PFSK-1 (cell line): ENCODE results near the gene KCNMA1.

Experiments
- FOXP2 ChIP-seq: optimal IDR thresholded peaks from 2 replicates; pipeline ENCODE3; 2011; ENCODE audit warnings: borderline replicate concordance, control low read depth, inconsistent platforms; ENCODE audit not compliant: insufficient read depth; ENCODE audit errors: extremely low read length, extremely low read depth
- POLR2AphosphoS5 ChIP-seq: IDR thresholded peaks from 2 replicates; pipeline ENCODE4 v1.6.1; 2012; ENCODE audit warnings: low read depth, mild to moderate bottlenecking, control low read depth, low read length, moderate library complexity
- REST ChIP-seq, 2 experiments: IDR thresholded peaks; 2 replicates each; pipeline versions ENCODE4 v1.6.1 to v1.8.0; 2011 to 2012; ENCODE audit warnings: low read depth in 2 of 2, low read length in 2 of 2, control low read depth in 1 of 2, inconsistent platforms in 1 of 2, mild to moderate bottlenecking in 1 of 2, moderate library complexity in 1 of 2; ENCODE audit not compliant: insufficient read depth in 1 of 2
- SIN3A ChIP-seq: IDR thresholded peaks from 2 replicates; pipeline ENCODE4 v1.6.1; 2012; ENCODE audit warnings: mild to moderate bottlenecking, low read length, moderate library complexity, borderline replicate concordance; ENCODE audit not compliant: insufficient read depth
- TAF1 ChIP-seq: IDR thresholded peaks from 2 replicates; pipeline ENCODE4 v1.6.1; 2012; ENCODE audit warnings: low read length, control low read depth, borderline replicate concordance; ENCODE audit not compliant: insufficient read depth

KCNMA1 gene

GRCh38 chr10:77681839-77682238 is 44.2 kb upstream of the KCNMA1 start:
- no peak for TF ChIP-seq TAF1
- no peak for TF ChIP-seq SIN3A
- TF ChIP-seq FOXP2: no peak
- no peak for TF ChIP-seq REST (IDR thresholded peaks at IDR 0.05; ENCODE audit: insufficient read depth in 1 of 2, low read depth in 2 of 2, low read length in 2 of 2)
- TF ChIP-seq POLR2AphosphoS5: no peak

- TF ChIP-seq TAF1 (no peak), SIN3A (no peak), REST (IDR thresholded peaks at IDR 0.05; ENCODE audit: insufficient read depth in 1 of 2, low read depth in 2 of 2, low read length in 2 of 2) (no peak), FOXP2 (no peak), POLR2AphosphoS5 (no peak)
Measured at GRCh38 chr10:77680811-77681210, 43.2 kb upstream of the KCNMA1 start.

- TF ChIP-seq REST (IDR thresholded peaks at IDR 0.05; ENCODE audit: insufficient read depth in 1 of 2, low read depth in 2 of 2, low read length in 2 of 2) (peak; percentile 67 to 84), POLR2AphosphoS5 (no peak), FOXP2 (no peak), TAF1 (no peak)
Measured at GRCh38 chr10:77680065-77680464, 42.5 kb upstream of the KCNMA1 start.

- TF ChIP-seq POLR2AphosphoS5: no peak
- TF ChIP-seq SIN3A: no peak
- no peak for TF ChIP-seq TAF1
- TF ChIP-seq REST (IDR thresholded peaks at IDR 0.05; ENCODE audit: insufficient read depth in 1 of 2, low read depth in 2 of 2, low read length in 2 of 2): no peak
- TF ChIP-seq FOXP2: no peak
Measured at GRCh38 chr10:77679217-77679616, 41.6 kb upstream of the KCNMA1 start.

- no peak for TF ChIP-seq POLR2AphosphoS5
- TF ChIP-seq FOXP2: no peak
- TF ChIP-seq SIN3A: no peak
- no peak for TF ChIP-seq REST (IDR thresholded peaks at IDR 0.05; ENCODE audit: insufficient read depth in 1 of 2, low read depth in 2 of 2, low read length in 2 of 2)
- no peak for TF ChIP-seq TAF1
Measured at GRCh38 chr10:77678146-77678545, 40.5 kb upstream of the KCNMA1 start.
